Fibroblast of lung (primary cell): Measurements from ENCODE around the gene TENT5C.

ENCODE experiments used
- EZH2 ChIP-seq: IDR thresholded peaks from 2 replicates; pipeline ENCODE4 v1.5.1; 2012; ENCODE audit warnings: low read length, control low read depth, mild to moderate bottlenecking; ENCODE audit errors: missing control alignments
- TF ChIP-seq, protein P1 (sequence below), 2 donors: IDR thresholded peaks in 1 of 2; conservative IDR thresholded peaks in 1 of 2; 1 replicate in 1 of 2; 2 replicates in 1 of 2; pipeline ENCODE4 v1.5.1; 2011 to 2012; ENCODE audit warnings: low read length in 2 of 2, control low read depth in 1 of 2, inconsistent platforms in 1 of 2, low read depth in 1 of 2, mild to moderate bottlenecking in 1 of 2

DNA sequence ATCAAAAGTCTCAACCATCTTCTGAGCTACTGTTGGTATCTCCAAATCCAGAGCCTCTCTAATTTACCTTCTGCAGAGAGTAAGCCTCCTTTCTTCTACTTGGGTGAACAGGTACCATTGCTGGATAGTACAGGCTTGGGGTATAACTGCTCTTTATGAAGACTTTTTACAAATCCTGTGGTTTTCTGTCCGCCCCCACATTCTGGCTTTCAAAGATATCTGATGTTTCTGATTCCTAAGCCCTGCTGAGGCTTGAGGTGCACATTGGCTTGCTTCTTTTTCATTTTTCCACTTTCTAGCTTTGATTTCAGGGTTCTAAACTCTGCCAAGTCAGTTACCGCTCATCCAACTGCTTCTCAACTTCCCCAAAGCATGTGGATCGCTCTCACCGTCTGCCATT, 37.1 kb downstream of the TENT5C start:
- TF ChIP-seq EZH2, result no peak
- TF ChIP-seq, protein P1, sequence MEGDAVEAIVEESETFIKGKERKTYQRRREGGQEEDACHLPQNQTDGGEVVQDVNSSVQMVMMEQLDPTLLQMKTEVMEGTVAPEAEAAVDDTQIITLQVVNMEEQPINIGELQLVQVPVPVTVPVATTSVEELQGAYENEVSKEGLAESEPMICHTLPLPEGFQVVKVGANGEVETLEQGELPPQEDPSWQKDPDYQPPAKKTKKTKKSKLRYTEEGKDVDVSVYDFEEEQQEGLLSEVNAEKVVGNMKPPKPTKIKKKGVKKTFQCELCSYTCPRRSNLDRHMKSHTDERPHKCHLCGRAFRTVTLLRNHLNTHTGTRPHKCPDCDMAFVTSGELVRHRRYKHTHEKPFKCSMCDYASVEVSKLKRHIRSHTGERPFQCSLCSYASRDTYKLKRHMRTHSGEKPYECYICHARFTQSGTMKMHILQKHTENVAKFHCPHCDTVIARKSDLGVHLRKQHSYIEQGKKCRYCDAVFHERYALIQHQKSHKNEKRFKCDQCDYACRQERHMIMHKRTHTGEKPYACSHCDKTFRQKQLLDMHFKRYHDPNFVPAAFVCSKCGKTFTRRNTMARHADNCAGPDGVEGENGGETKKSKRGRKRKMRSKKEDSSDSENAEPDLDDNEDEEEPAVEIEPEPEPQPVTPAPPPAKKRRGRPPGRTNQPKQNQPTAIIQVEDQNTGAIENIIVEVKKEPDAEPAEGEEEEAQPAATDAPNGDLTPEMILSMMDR (conservative IDR thresholded peaks at IDR 0.05 in 1 of 2, IDR thresholded peaks at IDR 0.05 in 1 of 2; ENCODE audit: low read depth in 1 of 2, low read length in 2 of 2), result no peak
